DND-41 (cell line): ENCODE measurements around the gene ADIRF.
"Not testable (repeated sequence)": the region's sequence is repeated elsewhere in the genome, so short reads cannot be mapped to it uniquely, and the experiment has no call there.

Source experiments
- ATAC-seq: fragments of 200-7000 bp; cut with Tn5 transposase; 3 replicates; pipeline ENCODE4 v1.9.1; 2021; ENCODE audit warnings: low read depth; ENCODE audit not compliant: insufficient read depth
- DNase-seq: peaks from one replicate; pipeline ENCODE4 v3.0.0-alpha.2; 2020
- H2AFZ ChIP-seq: 2 replicates; pipeline ENCODE4 v1.6.0; 2012; ENCODE audit warnings: low read depth, low read length
- H3K27ac ChIP-seq: 2 replicates; pipeline ENCODE4 v1.5.1; 2012; ENCODE audit warnings: low read length, inconsistent platforms
- H3K27me3 ChIP-seq: fragments of 200-600 bp; sonication (generic); 2 replicates; pipeline ENCODE4 v1.6.0; 2012; ENCODE audit warnings: low read length, mild to moderate bottlenecking, inconsistent platforms; ENCODE audit not compliant: insufficient read depth, poor library complexity
- H3K36me3 ChIP-seq: 2 replicates; pipeline ENCODE4 v1.5.1; 2012; ENCODE audit warnings: low read length, inconsistent platforms; ENCODE audit not compliant: insufficient read depth
- H3K4me1 ChIP-seq: 2 replicates; pipeline ENCODE4 v1.5.1; 2012; ENCODE audit warnings: mild to moderate bottlenecking, low read length; ENCODE audit not compliant: insufficient read depth
- H3K4me2 ChIP-seq: 2 replicates; pipeline ENCODE4 v1.6.0; 2012; ENCODE audit warnings: mild to moderate bottlenecking, moderate library complexity, low read length, inconsistent platforms; ENCODE audit not compliant: insufficient read depth
- H3K4me3 ChIP-seq, 2 experiments: fragments of 200-600 bp in 1 of 2; shearing (Covaris generic) in 1 of 2; 2 replicates each; pipeline ENCODE4 v1.5.1; 2012 to 2016; ENCODE audit warnings: inconsistent platforms in 2 of 2, low read length in 2 of 2, mild to moderate bottlenecking in 2 of 2, low read depth in 1 of 2, moderate library complexity in 1 of 2
- H3K79me2 ChIP-seq: 2 replicates; pipeline ENCODE4 v1.6.0; 2012; ENCODE audit warnings: low read length, inconsistent platforms; ENCODE audit not compliant: insufficient read depth
- H3K9ac ChIP-seq: 2 replicates; pipeline ENCODE4 v1.6.0; 2012; ENCODE audit warnings: low read depth, mild to moderate bottlenecking, inconsistent platforms, low read length, moderate library complexity
- H3K9me3 ChIP-seq: 2 replicates; pipeline ENCODE4 v1.5.1; 2012; ENCODE audit warnings: low read length, moderate library complexity, mild to moderate bottlenecking, inconsistent platforms; ENCODE audit not compliant: insufficient read depth, severe bottlenecking
- H4K20me1 ChIP-seq: 2 replicates; pipeline ENCODE4 v1.6.0; 2012; ENCODE audit warnings: low read length; ENCODE audit not compliant: insufficient read depth

Gene ADIRF

DNA sequence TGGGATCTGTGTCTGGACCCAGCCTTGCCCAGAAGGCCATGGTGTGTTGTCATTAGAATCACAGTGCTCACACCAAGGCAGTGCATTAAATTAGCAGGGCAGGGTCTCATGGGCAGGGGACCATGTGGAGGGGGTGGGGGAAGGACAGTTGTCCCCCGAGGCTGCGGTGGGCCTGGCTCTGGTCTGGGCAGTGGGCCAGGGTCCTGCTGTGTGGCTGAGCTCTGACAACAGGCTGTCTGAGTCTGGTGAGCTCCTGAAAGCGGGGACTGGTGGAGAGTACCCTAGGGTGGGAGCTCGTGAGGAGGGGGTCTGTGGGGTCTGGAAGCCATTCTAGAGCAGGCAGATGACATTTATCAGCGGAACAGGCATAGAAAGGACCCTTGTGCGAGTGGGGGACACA lies 49.8 kb downstream of the ADIRF start:
- not testable (repeated sequence) for H3K4me3 ChIP-seq, DNase-seq, ATAC-seq, H3K27me3 ChIP-seq, H4K20me1 ChIP-seq, H3K4me2 ChIP-seq, H3K9me3 ChIP-seq, H3K79me2 ChIP-seq, H3K36me3 ChIP-seq, H2AFZ ChIP-seq, H3K27ac ChIP-seq, H3K4me1 ChIP-seq, H3K9ac ChIP-seq

DNA sequence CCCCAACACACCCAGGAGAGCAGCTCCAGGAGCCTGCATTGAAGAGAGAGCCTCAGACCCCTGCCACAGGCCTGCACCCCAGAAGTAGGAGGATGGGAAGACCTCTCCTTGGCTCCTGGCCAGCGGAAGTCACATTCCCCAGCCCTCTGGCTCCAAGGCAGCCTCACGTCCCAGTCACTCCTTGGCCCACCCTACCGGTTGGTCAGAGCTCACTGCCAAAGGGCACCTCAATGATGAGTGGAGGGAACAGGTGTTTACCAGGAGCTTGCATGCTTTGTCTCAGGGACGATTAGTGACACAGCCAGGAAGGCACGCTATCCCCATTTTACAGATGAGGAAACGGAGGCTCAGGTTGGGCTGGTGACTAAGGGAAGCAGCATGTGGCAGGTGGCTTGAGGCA lies 50.8 kb downstream of the ADIRF start:
- H2AFZ ChIP-seq, H3K27me3 ChIP-seq, H3K4me3 ChIP-seq, H3K27ac ChIP-seq, H3K9me3 ChIP-seq, ATAC-seq, H3K36me3 ChIP-seq, H3K79me2 ChIP-seq, H3K9ac ChIP-seq, H3K4me1 ChIP-seq, H3K4me2 ChIP-seq, H4K20me1 ChIP-seq, DNase-seq: not testable (repeated sequence)

DNA sequence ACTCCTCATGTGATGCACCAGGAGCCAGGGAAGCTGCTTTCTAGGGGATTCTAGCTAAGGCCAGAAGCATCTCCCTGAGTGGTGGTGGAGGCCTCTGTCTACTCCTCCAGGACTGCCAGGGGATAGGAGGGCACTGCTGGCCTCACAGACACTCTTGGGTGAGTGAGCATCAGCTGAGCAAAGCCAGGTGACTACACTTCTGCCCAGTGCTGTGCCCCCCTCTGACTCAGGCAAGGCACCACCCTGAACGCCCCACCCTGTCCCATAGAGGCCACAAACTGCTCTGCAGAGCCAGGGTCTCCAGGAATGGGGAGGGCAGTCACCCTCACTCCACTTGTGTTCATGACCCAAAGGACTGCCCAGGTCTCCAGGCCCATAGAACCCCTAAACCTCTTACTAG lies 51.2 kb downstream of the ADIRF start:
- not testable (repeated sequence) for H3K36me3 ChIP-seq, H3K4me2 ChIP-seq, ATAC-seq, DNase-seq, H3K9me3 ChIP-seq, H3K4me1 ChIP-seq, H4K20me1 ChIP-seq, H3K4me3 ChIP-seq, H2AFZ ChIP-seq, H3K27ac ChIP-seq, H3K79me2 ChIP-seq, H3K27me3 ChIP-seq, H3K9ac ChIP-seq

DNA sequence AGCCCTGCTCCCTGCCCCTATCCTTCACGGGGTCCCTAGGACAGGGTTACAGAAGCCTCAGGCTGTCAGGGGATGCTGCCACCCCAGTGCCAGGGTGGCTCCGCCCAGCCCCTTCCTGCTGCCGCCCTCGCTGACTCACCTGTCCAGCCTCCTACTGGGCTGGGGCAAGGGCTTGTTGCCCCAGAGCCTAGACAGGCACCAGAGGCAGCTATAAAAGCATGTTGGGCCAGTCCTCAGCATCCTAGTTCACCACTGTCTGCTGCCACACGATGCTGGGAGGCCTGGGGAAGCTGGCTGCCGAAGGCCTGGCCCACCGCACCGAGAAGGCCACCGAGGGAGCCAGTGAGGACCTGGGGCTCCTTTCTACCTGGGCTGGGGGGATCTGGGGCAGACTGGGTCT lies 51.8 kb downstream of the ADIRF start, which contains the start of gene FAM25A:
Gene FAM25A, plus strand, starts transcription at position 239 of the 400 bp plus-strand sequence. Its CDS starts 31 bp downstream, at position 270.
- ATAC-seq, H3K36me3 ChIP-seq, DNase-seq, H3K4me1 ChIP-seq, H4K20me1 ChIP-seq, H3K4me3 ChIP-seq, H3K27ac ChIP-seq, H3K9me3 ChIP-seq, H3K79me2 ChIP-seq, H3K27me3 ChIP-seq, H2AFZ ChIP-seq, H3K9ac ChIP-seq, H3K4me2 ChIP-seq: not testable (repeated sequence)
